Hematopoietic multipotent progenitor cell treated with erythropoietin and hydrocortisone succinate and interleukin-3 and kit ligand, for 15 days (in vitro differentiated cells): ENCODE data around the gene RAB7B.
A peak's percentile ranks its signal among the peaks of the same experiment; 100 is the strongest.

Experiments
- DNase-seq: peaks from one replicate; pipeline ENCODE4 v3.0.0-alpha.2; 2015; ENCODE audit warnings: low spot score

RAB7B gene

GRCh38 chr1:205973377-205974232 is 29.6 kb downstream of the RAB7B start:
- no peak for DNase-seq

- no peak for DNase-seq
These were observed 30.6 kb downstream of the RAB7B start for GRCh38 chr1:205972491-205973168.

- no peak for DNase-seq
These were observed 31.1 kb downstream of the RAB7B start for GRCh38 chr1:205972081-205972480.

- DNase-seq, result no peak
These were observed 32.1 kb downstream of the RAB7B start for GRCh38 chr1:205971082-205971481.

GRCh38 chr1:205970486-205970885 is 32.7 kb downstream of the RAB7B start:
- no peak for DNase-seq

- DNase-seq, result no peak
These were observed 34.0 kb downstream of the RAB7B start for GRCh38 chr1:205969229-205969628.

- no peak for DNase-seq
These were observed 35.5 kb downstream of the RAB7B start for GRCh38 chr1:205967554-205968335.

GRCh38 chr1:205965036-205965884 is 37.9 kb downstream of the RAB7B start:
- no peak for DNase-seq

- no peak for DNase-seq
These were observed 39.6 kb downstream of the RAB7B start for GRCh38 chr1:205963352-205964155.

GRCh38 chr1:205962821-205963221 is 40.4 kb downstream of the RAB7B start:
- DNase-seq, result no peak

DNA sequence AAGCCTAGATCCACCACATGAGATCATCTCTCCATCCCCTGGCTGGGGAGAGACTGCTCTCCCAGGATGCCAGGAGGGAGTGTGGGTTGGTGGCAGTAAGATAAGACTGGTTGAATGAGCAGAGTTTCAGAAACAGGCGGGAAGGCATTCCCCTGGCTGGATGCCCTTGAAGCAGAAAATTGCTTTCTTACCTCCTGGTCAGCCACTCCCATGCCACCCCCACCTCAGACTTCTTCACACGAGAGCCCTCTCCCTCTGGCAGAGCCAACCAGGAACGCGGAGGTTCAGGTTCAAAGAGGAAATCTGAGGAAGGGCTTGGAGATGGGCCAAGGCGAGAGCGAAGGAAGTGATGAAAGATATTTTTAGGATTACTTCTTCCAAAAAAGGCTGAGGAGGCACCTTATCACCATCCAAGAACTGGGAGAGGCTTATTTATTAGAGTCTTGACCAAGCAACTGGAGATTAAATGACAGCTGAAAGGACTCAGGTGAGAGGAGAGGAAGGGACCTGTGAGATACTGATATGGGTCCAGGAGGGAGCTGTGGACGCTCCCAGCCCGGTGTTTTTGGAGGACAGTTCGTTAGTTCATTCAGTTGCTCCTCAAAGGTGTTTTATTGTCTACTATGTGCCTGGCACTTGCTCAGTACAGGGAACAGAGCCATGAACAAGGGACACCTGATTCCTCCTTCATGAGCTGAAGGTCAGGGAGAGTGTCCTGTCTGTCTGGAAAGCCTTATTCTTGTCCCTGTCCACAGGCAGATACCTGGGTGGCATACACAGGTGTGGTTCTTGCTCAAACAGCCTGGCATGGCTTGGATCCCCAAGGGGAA is 41.0 kb downstream of the RAB7B start:
- no peak for DNase-seq

GRCh38 chr1:205961405-205961804 is 41.8 kb downstream of the RAB7B start:
- DNase-seq, result no peak

DNA sequence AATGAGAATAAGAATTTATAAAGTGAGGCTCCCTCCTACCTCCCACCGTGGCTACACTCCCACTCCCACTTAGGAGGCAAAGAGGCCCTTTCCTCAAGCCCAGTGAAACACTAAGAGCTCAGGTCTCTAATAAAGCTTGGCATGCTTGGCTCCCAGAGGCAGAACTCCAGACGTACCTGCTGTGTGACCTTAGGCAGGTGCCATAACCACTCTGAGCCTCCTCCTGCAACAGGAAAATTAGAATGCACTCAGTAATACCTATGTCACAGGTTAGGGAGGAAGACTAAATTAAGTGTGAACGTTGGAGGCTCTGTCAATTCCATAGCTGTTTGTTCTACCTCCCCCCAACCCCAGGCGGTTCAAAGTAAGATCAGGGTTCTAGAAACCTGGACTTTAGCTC is 43.4 kb downstream of the RAB7B start:
- DNase-seq, result no peak

DNA sequence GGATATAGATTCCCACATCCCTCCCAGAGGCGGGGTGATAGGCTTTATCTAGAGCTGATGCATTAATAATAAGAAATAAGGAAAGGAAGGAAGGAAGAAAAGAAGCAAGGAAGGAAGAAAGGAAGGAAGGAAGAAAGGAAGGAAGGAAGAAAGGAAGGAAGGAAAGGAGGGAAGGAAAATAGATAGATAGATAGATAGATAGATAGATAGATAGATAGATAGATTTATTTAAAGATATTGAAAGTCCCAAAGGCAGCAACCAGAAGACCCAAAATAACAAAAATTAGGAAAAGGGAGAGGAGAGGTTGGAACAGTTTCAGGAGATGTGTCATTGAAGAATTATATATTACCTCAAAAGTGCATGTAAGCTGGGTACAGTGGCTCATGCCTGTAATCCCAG is 47.7 kb downstream of the RAB7B start:
- no peak for DNase-seq

DNA sequence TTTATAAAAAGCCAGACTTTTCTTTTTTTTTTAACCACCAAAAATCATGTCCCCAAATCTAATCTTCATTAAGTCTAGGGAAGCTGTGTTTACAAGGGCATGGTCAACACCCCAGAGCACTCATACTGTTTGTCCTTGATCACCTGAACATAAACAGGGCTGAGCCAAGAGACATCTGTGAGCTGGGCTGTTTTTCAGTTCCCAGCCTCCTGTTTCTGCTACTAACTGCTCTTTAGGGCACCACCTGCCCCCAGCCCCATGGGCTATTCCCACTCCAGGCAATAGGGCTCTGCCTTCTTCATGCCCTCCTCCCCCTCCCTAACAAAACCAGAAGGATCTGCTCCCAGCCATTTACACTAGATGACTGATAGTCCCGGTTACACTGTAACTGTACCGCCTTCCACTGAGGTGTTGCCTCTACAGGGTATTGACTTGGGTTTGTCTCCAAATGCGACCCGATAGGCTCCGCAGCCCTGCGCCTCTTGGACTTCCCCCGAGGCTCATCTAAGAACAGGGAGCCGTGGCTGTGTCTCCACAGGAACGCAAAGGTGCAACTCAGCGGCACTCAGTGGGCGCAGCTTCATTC is 48.3 kb downstream of the RAB7B start:
- no peak for DNase-seq

DNA sequence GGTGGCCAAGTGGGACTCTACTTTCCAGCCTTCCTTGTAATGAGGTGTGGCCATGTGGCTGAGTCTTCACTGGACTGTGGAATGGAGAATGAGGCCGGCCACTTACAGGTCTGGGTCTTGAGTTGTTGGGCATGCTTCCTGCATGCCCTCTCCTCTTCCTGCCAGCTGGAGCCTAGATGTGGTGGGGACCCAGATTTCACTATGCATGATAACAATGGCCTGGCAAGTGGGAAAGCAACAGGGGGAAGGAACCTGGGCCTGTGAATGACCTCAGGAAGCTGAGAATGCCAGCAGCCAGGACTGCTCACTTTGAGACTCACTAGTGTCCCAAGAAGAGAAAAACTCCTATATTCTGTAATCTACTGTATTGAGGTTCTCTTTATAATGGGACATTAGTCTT is 51.4 kb downstream of the RAB7B start:
- no peak for DNase-seq

GRCh38 chr1:205950826-205951549 is 52.2 kb downstream of the RAB7B start:
- DNase-seq, result peak; percentile 38

- DNase-seq, result no peak
These were observed 52.9 kb downstream of the RAB7B start for GRCh38 chr1:205950280-205950679.

- no peak for DNase-seq
These were observed 53.4 kb downstream of the RAB7B start for GRCh38 chr1:205949753-205950152.
